SHP77 treated with DMSO at 0.1 percent for 48 hours (cell line): Measurements from ENCODE around the gene FAM241A.
"Not testable (repeated sequence)": the region's sequence is repeated elsewhere in the genome, so short reads cannot be mapped to it uniquely, and the experiment has no call there.

Experiments used
- DNase-seq: peaks from one replicate; lab custom pipeline; 2025; lab: John Stamatoyannopoulos, UW

FAM241A gene

GRCh38 chr4:112145326-112145789 is at the start of gene FAM241A:
Gene FAM241A (plus strand): TSS chr4:112145454. CDS start chr4:112145581, 127 bp downstream.
- DNase-seq: no peak

- DNase-seq: no peak
Observed at GRCh38 chr4:112098841-112099530, 46.3 kb upstream of the FAM241A start.

GRCh38 chr4:112099701-112100297 is 45.5 kb upstream of the FAM241A start:
- DNase-seq: no peak

GRCh38 chr4:112102875-112103370 is 42.3 kb upstream of the FAM241A start:
- no peak for DNase-seq

GRCh38 chr4:112105201-112105969 is 39.9 kb upstream of the FAM241A start:
- DNase-seq: no peak

- DNase-seq: no peak
Observed at GRCh38 chr4:112109360-112110058, 35.7 kb upstream of the FAM241A start.

GRCh38 chr4:112110059-112110425 is 35.2 kb upstream of the FAM241A start:
- no peak for DNase-seq

GRCh38 chr4:112111306-112111705 is 33.9 kb upstream of the FAM241A start:
- no peak for DNase-seq

- not testable (repeated sequence) for DNase-seq
Observed at GRCh38 chr4:112112095-112112494, 33.2 kb upstream of the FAM241A start.

- DNase-seq: peak; percentile 23
Observed at GRCh38 chr4:112112590-112113170, 32.6 kb upstream of the FAM241A start.

- DNase-seq: no peak
Observed at GRCh38 chr4:112113864-112114263, 31.4 kb upstream of the FAM241A start.

- DNase-seq: no peak
Observed at GRCh38 chr4:112114452-112114851, 30.8 kb upstream of the FAM241A start.

GRCh38 chr4:112118742-112119352 is 26.4 kb upstream of the FAM241A start:
- no peak for DNase-seq

GRCh38 chr4:112119353-112119783 is 25.9 kb upstream of the FAM241A start:
- no peak for DNase-seq

GRCh38 chr4:112120021-112120420 is 25.2 kb upstream of the FAM241A start:
- DNase-seq: no peak

GRCh38 chr4:112125416-112125815 is 19.8 kb upstream of the FAM241A start:
- DNase-seq: no peak

- DNase-seq: no peak
Observed at GRCh38 chr4:112127048-112127637, 18.1 kb upstream of the FAM241A start.

- DNase-seq: no peak
Observed at GRCh38 chr4:112127803-112128202, 17.5 kb upstream of the FAM241A start.

GRCh38 chr4:112128452-112128851 is 16.8 kb upstream of the FAM241A start:
- DNase-seq: no peak

- DNase-seq: no peak
Observed at GRCh38 chr4:112130906-112131305, 14.3 kb upstream of the FAM241A start.

GRCh38 chr4:112136551-112136950 is 8.7 kb upstream of the FAM241A start:
- no peak for DNase-seq
